HPDE6-E6E7 (cell line): Measurements from ENCODE around the gene NDRG2.
"Not testable (repeated sequence)": the region's sequence is repeated elsewhere in the genome, so short reads cannot be mapped to it uniquely, and the experiment has no call there.

Source experiments
- DNase-seq: peaks from one replicate; pipeline ENCODE4 v3.0.0; 2011; ENCODE audit warnings: missing footprints; ENCODE audit errors: extremely low spot score

The NDRG2 gene

GRCh38 chr14:21055432-21056117, 30.7 kb upstream of the NDRG2 start:
- DNase-seq: no peak

- DNase-seq: no peak
These were observed 29.9 kb upstream of the NDRG2 start for GRCh38 chr14:21054768-21055145.

- DNase-seq: no peak
These were observed 29.4 kb upstream of the NDRG2 start for GRCh38 chr14:21054123-21054767.

GRCh38 chr14:21053184-21054122, 28.6 kb upstream of the NDRG2 start:
- no peak for DNase-seq

GRCh38 chr14:21050597-21050996, 25.7 kb upstream of the NDRG2 start:
- no peak for DNase-seq

GRCh38 chr14:21049271-21049673, 24.4 kb upstream of the NDRG2 start:
- DNase-seq: no peak

GRCh38 chr14:21048638-21049037, 23.8 kb upstream of the NDRG2 start:
- no peak for DNase-seq

GRCh38 chr14:21047378-21047781, 22.5 kb upstream of the NDRG2 start:
- DNase-seq: no peak

GRCh38 chr14:21043974-21044618, 19.2 kb upstream of the NDRG2 start:
- DNase-seq: no peak

GRCh38 chr14:21043387-21043973, 18.6 kb upstream of the NDRG2 start:
- no peak for DNase-seq

GRCh38 chr14:21042918-21043317, 18.1 kb upstream of the NDRG2 start:
- DNase-seq: no peak

- peak; percentile 89 for DNase-seq
These were observed 17.0 kb upstream of the NDRG2 start, which contains the start of gene RNASE7 for GRCh38 chr14:21041676-21042433. TSS of gene RNASE7 (plus strand) at chr14:21042362. CDS start at chr14:21042993, 631 bp downstream.

GRCh38 chr14:21040941-21041340, 16.1 kb upstream of the NDRG2 start:
- DNase-seq: not testable (repeated sequence)

- no peak for DNase-seq
These were observed 15.6 kb upstream of the NDRG2 start for GRCh38 chr14:21040370-21040925.

- peak; percentile 74 for DNase-seq
These were observed 14.9 kb upstream of the NDRG2 start for GRCh38 chr14:21039585-21040369.

GRCh38 chr14:21038441-21039422, 13.9 kb upstream of the NDRG2 start:
- DNase-seq: no peak

GRCh38 chr14:21037156-21037555, 12.3 kb upstream of the NDRG2 start:
- DNase-seq: no peak

GRCh38 chr14:21036751-21037150, 11.9 kb upstream of the NDRG2 start:
- DNase-seq: no peak
